Measurements from ENCODE around the gene GRIN3B. TPM values are rescaled to one million over a fixed set of nuclear protein-coding genes. Genes with fewer than 3 reads are reported as not detected.

Gene GRIN3B
- polyA plus RNA-seq, 2 donors: 0.01 to 0.04 TPM

GRCh38 chr19:979318-979741 is 20.9 kb upstream of the GRIN3B start:
- H3K4me3 ChIP-seq (ENCODE audit: low read depth in 1 of 2, low read length in 2 of 2): no peak overlapping the region
- H3K27me3 ChIP-seq (ENCODE audit: control insufficient read depth in 1 of 2, insufficient read depth in 2 of 2, low read length in 2 of 2): no peaks in the 10 kb centered on the region
- H3K27ac ChIP-seq (ENCODE audit: low read depth in 2 of 2, low read length in 1 of 2): no peak overlapping the region
- WGBS, 2 donors: 45 to 58% methylated on average over 19 of the region's 19 CpGs
- H3K36me3 ChIP-seq (ENCODE audit: control insufficient read depth in 2 of 2, insufficient read depth in 2 of 2, low read length in 1 of 2): no peaks in the 10 kb centered on the region
- no peaks in the 10 kb centered on the region for H3K9me3 ChIP-seq (ENCODE audit: control insufficient read depth in 2 of 2, insufficient read depth in 1 of 2, low read depth in 1 of 2, low read length in 1 of 2)
- H3K4me1 ChIP-seq (ENCODE audit: control insufficient read depth in 2 of 2, insufficient read depth in 2 of 2, low read length in 1 of 2): peaks cover 0 to 2% of the 10 kb centered on the region in 2 donors

- peaks cover under 1 to 2% of the 10 kb centered on the region in 2 donors for H3K4me1 ChIP-seq (ENCODE audit: control insufficient read depth in 2 of 2, insufficient read depth in 2 of 2, low read length in 1 of 2)
- H3K36me3 ChIP-seq (ENCODE audit: control insufficient read depth in 2 of 2, insufficient read depth in 2 of 2, low read length in 1 of 2): no peaks in the 10 kb centered on the region
- no peak overlapping the region for H3K27ac ChIP-seq (ENCODE audit: low read depth in 2 of 2, low read length in 1 of 2)
- WGBS, 2 donors: 33 to 35% methylated on average over 32 of the region's 32 CpGs
- H3K9me3 ChIP-seq (ENCODE audit: control insufficient read depth in 2 of 2, insufficient read depth in 1 of 2, low read depth in 1 of 2, low read length in 1 of 2): no peaks in the 10 kb centered on the region
- H3K27me3 ChIP-seq (ENCODE audit: control insufficient read depth in 1 of 2, insufficient read depth in 2 of 2, low read length in 2 of 2): no peaks in the 10 kb centered on the region
- H3K4me3 ChIP-seq (ENCODE audit: low read depth in 1 of 2, low read length in 2 of 2): no peak overlapping the region
Observed at GRCh38 chr19:980133-980998, 19.9 kb upstream of the GRIN3B start.

- Histone ChIP-seq H3K4me1 (ENCODE audit: control insufficient read depth in 2 of 2, insufficient read depth in 2 of 2, low read length in 1 of 2) (peaks cover 2% of the 10 kb centered on the region in 2 donors), H3K36me3 (ENCODE audit: control insufficient read depth in 2 of 2, insufficient read depth in 2 of 2, low read length in 1 of 2) (peaks cover 0 to 14% of the 10 kb centered on the region in 2 donors), H3K4me3 (ENCODE audit: low read depth in 1 of 2, low read length in 2 of 2) (peak overlapping the region in 1 of 2 donors; percentile 33), H3K27me3 (ENCODE audit: control insufficient read depth in 1 of 2, insufficient read depth in 2 of 2, low read length in 2 of 2) (no peaks in the 10 kb centered on the region), H3K9me3 (ENCODE audit: control insufficient read depth in 2 of 2, insufficient read depth in 1 of 2, low read depth in 1 of 2, low read length in 1 of 2) (no peaks in the 10 kb centered on the region), H3K27ac (ENCODE audit: low read depth in 2 of 2, low read length in 1 of 2) (no peak overlapping the region)
- 1 to 2% methylated on average over 37 to 46 of the region's 46 CpGs for WGBS, 2 donors
Observed at GRCh38 chr19:982567-983170, 17.6 kb upstream of the GRIN3B start.

DNA sequence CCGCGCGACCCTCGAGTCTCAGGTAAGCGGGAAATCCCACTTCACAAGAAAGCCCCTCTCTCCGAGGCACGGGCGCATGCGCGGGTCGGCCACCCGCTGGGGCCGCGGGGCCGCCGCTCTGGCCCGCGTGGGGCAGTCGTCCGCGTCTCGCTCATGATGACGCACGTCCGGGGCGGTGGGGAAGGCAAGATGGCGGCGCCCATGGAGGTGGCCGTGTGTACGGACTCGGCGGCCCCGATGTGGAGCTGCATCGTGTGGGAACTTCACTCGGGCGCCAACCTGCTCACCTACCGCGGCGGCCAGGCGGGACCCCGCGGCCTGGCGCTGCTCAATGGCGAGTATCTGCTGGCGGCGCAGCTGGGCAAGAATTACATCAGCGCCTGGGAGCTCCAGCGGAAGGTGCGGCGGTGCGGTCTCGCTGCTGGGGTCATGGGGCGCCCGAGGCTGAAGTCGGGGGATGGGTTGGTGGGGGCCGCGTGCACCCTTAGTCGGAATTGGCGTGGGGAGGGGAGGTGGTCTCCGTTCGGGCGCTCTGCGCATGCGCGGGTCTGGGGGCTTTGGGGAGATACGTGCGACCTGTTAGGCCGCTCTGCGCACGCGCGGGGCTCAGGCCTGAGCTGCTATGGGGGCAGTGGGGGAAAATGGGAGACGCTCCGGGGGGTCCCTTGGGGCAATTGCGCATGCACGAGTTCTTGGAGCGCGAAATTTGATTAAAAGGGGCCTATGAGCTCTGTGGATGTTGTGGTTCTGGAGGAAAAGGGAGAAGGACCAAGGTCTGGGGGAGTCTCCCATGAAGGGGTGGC is 15.9 kb upstream of the GRIN3B start, which contains the start of gene WDR18:
Gene WDR18, plus strand, starts transcription at position 181 of the 803 bp plus-strand sequence. Its CDS starts 9 bp downstream, at position 190.
- peaks cover 2 to 22% of the 10 kb centered on the region in 2 donors for H3K36me3 ChIP-seq (ENCODE audit: control insufficient read depth in 2 of 2, insufficient read depth in 2 of 2, low read length in 1 of 2)
- H3K4me1 ChIP-seq (ENCODE audit: control insufficient read depth in 2 of 2, insufficient read depth in 2 of 2, low read length in 1 of 2): peaks cover 2% of the 10 kb centered on the region in 2 donors
- peak within 1 kb of the TSS; percentile 91 to 94 for H3K4me3 ChIP-seq (ENCODE audit: low read depth in 1 of 2, low read length in 2 of 2)
- no peaks in the 10 kb centered on the region for H3K9me3 ChIP-seq (ENCODE audit: control insufficient read depth in 2 of 2, insufficient read depth in 1 of 2, low read depth in 1 of 2, low read length in 1 of 2)
- H3K27me3 ChIP-seq (ENCODE audit: control insufficient read depth in 1 of 2, insufficient read depth in 2 of 2, low read length in 2 of 2): no peaks in the 10 kb centered on the region
- 0 to 1% methylated on average over 78 of the region's 78 CpGs for WGBS, 2 donors
- peak within 1 kb of the TSS; percentile 80 to 89 for H3K27ac ChIP-seq (ENCODE audit: low read depth in 2 of 2, low read length in 1 of 2)

DNA sequence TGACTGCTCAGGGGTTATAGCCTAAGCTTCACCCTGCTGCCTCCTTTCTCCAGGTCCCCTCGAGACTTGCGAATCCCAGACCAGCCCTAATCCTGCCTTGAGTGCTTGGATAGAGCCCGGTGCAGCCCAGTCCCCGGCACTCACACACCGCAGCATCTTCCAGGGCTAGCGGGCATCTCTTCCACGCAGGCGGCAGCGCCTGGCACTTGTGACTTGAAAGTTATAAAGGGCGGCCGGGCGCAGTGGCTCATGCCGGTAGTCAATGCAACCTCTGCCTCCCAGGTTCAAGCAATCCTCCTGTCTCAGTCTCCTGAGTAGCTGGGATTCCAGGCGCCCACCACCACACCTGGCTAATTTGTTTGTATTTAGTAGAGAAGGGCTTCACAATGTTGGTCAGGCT is 14.1 kb upstream of the GRIN3B start:
- H3K4me3 ChIP-seq (ENCODE audit: low read depth in 1 of 2, low read length in 2 of 2): no peak overlapping the region
- H3K4me1 ChIP-seq (ENCODE audit: control insufficient read depth in 2 of 2, insufficient read depth in 2 of 2, low read length in 1 of 2): peaks cover 2% of the 10 kb centered on the region in 2 donors
- WGBS, 2 donors: 90% methylated on average over 14 of the region's 14 CpGs
- H3K36me3 ChIP-seq (ENCODE audit: control insufficient read depth in 2 of 2, insufficient read depth in 2 of 2, low read length in 1 of 2): peaks cover 2 to 38% of the 10 kb centered on the region in 2 donors
- H3K27me3 ChIP-seq (ENCODE audit: control insufficient read depth in 1 of 2, insufficient read depth in 2 of 2, low read length in 2 of 2): no peaks in the 10 kb centered on the region
- H3K27ac ChIP-seq (ENCODE audit: low read depth in 2 of 2, low read length in 1 of 2): no peak overlapping the region
- H3K9me3 ChIP-seq (ENCODE audit: control insufficient read depth in 2 of 2, insufficient read depth in 1 of 2, low read depth in 1 of 2, low read length in 1 of 2): no peaks in the 10 kb centered on the region

DNA sequence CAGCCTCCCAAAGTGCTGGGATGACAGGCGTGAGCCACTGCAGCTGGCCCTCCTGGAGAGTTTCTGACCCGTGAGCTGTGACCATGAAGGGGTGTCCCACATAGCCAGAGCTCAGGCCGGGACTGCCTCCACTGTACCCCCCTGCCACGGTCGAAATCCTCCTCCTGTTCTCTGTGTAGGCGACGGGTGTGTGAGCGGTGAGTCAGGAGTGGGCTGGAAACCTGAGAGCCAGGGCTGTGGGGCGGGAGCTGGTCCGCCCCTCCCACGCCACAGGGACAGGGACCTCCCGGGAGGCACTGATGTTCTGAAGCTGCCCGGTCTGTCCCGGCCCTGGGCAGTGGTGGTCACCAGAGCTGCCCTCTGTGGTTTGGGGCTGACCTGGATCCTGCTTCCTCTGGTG is 12.1 kb upstream of the GRIN3B start:
- 79 to 81% methylated on average over 14 of the region's 14 CpGs for WGBS, 2 donors
- no peaks in the 10 kb centered on the region for H3K9me3 ChIP-seq (ENCODE audit: control insufficient read depth in 2 of 2, insufficient read depth in 1 of 2, low read depth in 1 of 2, low read length in 1 of 2)

GRCh38 chr19:988510-988909 is 11.7 kb upstream of the GRIN3B start:
- H3K9me3 ChIP-seq (ENCODE audit: control insufficient read depth in 2 of 2, insufficient read depth in 1 of 2, low read depth in 1 of 2, low read length in 1 of 2): no peaks in the 10 kb centered on the region
- no peak overlapping the region for H3K27ac ChIP-seq (ENCODE audit: low read depth in 2 of 2, low read length in 1 of 2)
- no peaks in the 10 kb centered on the region for H3K27me3 ChIP-seq (ENCODE audit: control insufficient read depth in 1 of 2, insufficient read depth in 2 of 2, low read length in 2 of 2)
- no peak overlapping the region for H3K4me3 ChIP-seq (ENCODE audit: low read depth in 1 of 2, low read length in 2 of 2)
- peaks cover 2 to 48% of the 10 kb centered on the region in 2 donors for H3K36me3 ChIP-seq (ENCODE audit: control insufficient read depth in 2 of 2, insufficient read depth in 2 of 2, low read length in 1 of 2)
- H3K4me1 ChIP-seq (ENCODE audit: control insufficient read depth in 2 of 2, insufficient read depth in 2 of 2, low read length in 1 of 2): peaks cover 0 to 2% of the 10 kb centered on the region in 2 donors
- 88% methylated on average over 15 of the region's 15 CpGs for WGBS, 2 donors

More for the DNA sequence above, 12.1 kb upstream of the GRIN3B start:
- Histone ChIP-seq H3K27ac (ENCODE audit: low read depth in 2 of 2, low read length in 1 of 2) (no peak overlapping the region), H3K4me1 (ENCODE audit: control insufficient read depth in 2 of 2, insufficient read depth in 2 of 2, low read length in 1 of 2) (peaks cover 0 to 2% of the 10 kb centered on the region in 2 donors), H3K36me3 (ENCODE audit: control insufficient read depth in 2 of 2, insufficient read depth in 2 of 2, low read length in 1 of 2) (peaks cover 2 to 48% of the 10 kb centered on the region in 2 donors), H3K4me3 (ENCODE audit: low read depth in 1 of 2, low read length in 2 of 2) (no peak overlapping the region), H3K27me3 (ENCODE audit: control insufficient read depth in 1 of 2, insufficient read depth in 2 of 2, low read length in 2 of 2) (no peaks in the 10 kb centered on the region)

GRCh38 chr19:989381-990081 is 10.7 kb upstream of the GRIN3B start:
- no peak overlapping the region for H3K4me3 ChIP-seq (ENCODE audit: low read depth in 1 of 2, low read length in 2 of 2)
- no peak overlapping the region for H3K27ac ChIP-seq (ENCODE audit: low read depth in 2 of 2, low read length in 1 of 2)
- peaks cover 2 to 51% of the 10 kb centered on the region in 2 donors for H3K36me3 ChIP-seq (ENCODE audit: control insufficient read depth in 2 of 2, insufficient read depth in 2 of 2, low read length in 1 of 2)
- H3K27me3 ChIP-seq (ENCODE audit: control insufficient read depth in 1 of 2, insufficient read depth in 2 of 2, low read length in 2 of 2): no peaks in the 10 kb centered on the region
- no peaks in the 10 kb centered on the region for H3K9me3 ChIP-seq (ENCODE audit: control insufficient read depth in 2 of 2, insufficient read depth in 1 of 2, low read depth in 1 of 2, low read length in 1 of 2)
- WGBS, 2 donors: 89% methylated on average over 25 of the region's 25 CpGs
- H3K4me1 ChIP-seq (ENCODE audit: control insufficient read depth in 2 of 2, insufficient read depth in 2 of 2, low read length in 1 of 2): peaks cover 0 to 2% of the 10 kb centered on the region in 2 donors
